Activated T-helper 1 cell treated with Interleukin-2 at 50 U/mL for 16 hours (primary cell): Measurements from ENCODE around the gene SLC2A13.
"Not testable (repeated sequence)": the region's sequence is repeated elsewhere in the genome, so short reads cannot be mapped to it uniquely, and the experiment has no call there.

Experiments
- DNase-seq: peaks from one replicate; pipeline ENCODE4 v3.0.0-alpha.2; 2020; ENCODE audit warnings: low read depth

SLC2A13 gene

GRCh38 chr12:39752482-39753137 is 353.3 kb downstream of the SLC2A13 start:
- DNase-seq, result no peak

- not testable (repeated sequence) for DNase-seq
These were observed 359.7 kb downstream of the SLC2A13 start for GRCh38 chr12:39746151-39746550.

- no peak for DNase-seq
These were observed 362.2 kb downstream of the SLC2A13 start for GRCh38 chr12:39743655-39744054.

- DNase-seq, result no peak
These were observed 369.5 kb downstream of the SLC2A13 start for GRCh38 chr12:39736406-39736805.

GRCh38 chr12:39723831-39724230 is 382.1 kb downstream of the SLC2A13 start:
- DNase-seq, result no peak

- DNase-seq, result no peak
These were observed 383.4 kb downstream of the SLC2A13 start for GRCh38 chr12:39722504-39722903.

- no peak for DNase-seq
These were observed 392.3 kb downstream of the SLC2A13 start for GRCh38 chr12:39713552-39713951.

- no peak for DNase-seq
These were observed 393.5 kb downstream of the SLC2A13 start for GRCh38 chr12:39712334-39712733.
